SK-N-SH treated with all-trans-retinoic acid at 6 μM for 48 hours (cell line): ENCODE measurements around the gene NCAPD2.
"Not testable (repeated sequence)": the region's sequence is repeated elsewhere in the genome, so short reads cannot be mapped to it uniquely, and the experiment has no call there.

Experiments used
- ARNTL ChIP-seq: fragments of 450-650 bp; formaldehyde crosslinking; IDR thresholded peaks from 2 replicates; pipeline ENCODE4 v1.5.0; 2020; ENCODE audit warnings: low read depth, mild to moderate bottlenecking, moderate library complexity, borderline replicate concordance
- PATZ1 ChIP-seq: fragments of 250-450 bp; sonication (Bioruptor Pico); IDR thresholded peaks from 2 replicates; pipeline ENCODE4 v1.8.0; 2020; ENCODE audit warnings: mild to moderate bottlenecking, moderate library complexity, borderline replicate concordance
- POU6F1 ChIP-seq: fragments of 250-450 bp; sonication (Bioruptor Pico); IDR thresholded peaks from 2 replicates; pipeline ENCODE4 v1.8.0; 2021; ENCODE audit warnings: low read depth, mild to moderate bottlenecking, moderate library complexity, borderline replicate concordance
- RARB ChIP-seq: fragments of 250-450 bp; sonication (Bioruptor Pico); IDR thresholded peaks from 2 replicates; pipeline ENCODE4 v1.8.0; 2021; ENCODE audit warnings: mild to moderate bottlenecking, moderate library complexity
- TCF4 ChIP-seq: fragments of 250-450 bp; sonication (Bioruptor Pico); IDR thresholded peaks from 2 replicates; pipeline ENCODE4 v1.8.0; 2021; ENCODE audit warnings: mild to moderate bottlenecking, moderate library complexity, borderline replicate concordance
- ZC3H10 ChIP-seq: fragments of 250-450 bp; sonication (Bioruptor Pico); IDR thresholded peaks from 2 replicates; pipeline ENCODE4 v1.5.1; 2021; ENCODE audit warnings: mild to moderate bottlenecking, moderate library complexity
- ZFP3 ChIP-seq: fragments of 250-450 bp; sonication (Bioruptor Pico); IDR thresholded peaks from 2 replicates; pipeline ENCODE4 v1.5.0; 2020; ENCODE audit warnings: mild to moderate bottlenecking, moderate library complexity
- ZFP30 ChIP-seq: fragments of 450-650 bp; formaldehyde crosslinking; IDR thresholded peaks from 2 replicates; pipeline ENCODE4 v1.5.0; 2022; ENCODE audit warnings: mild to moderate bottlenecking, moderate library complexity
- ZNF565 ChIP-seq: fragments of 450-650 bp; formaldehyde crosslinking; conservative IDR thresholded peaks from 2 replicates; pipeline ENCODE4 v1.5.0; 2020; ENCODE audit warnings: low read depth, mild to moderate bottlenecking, moderate library complexity
- ZNF8 ChIP-seq: fragments of 450-650 bp; formaldehyde crosslinking; IDR thresholded peaks from 2 replicates; pipeline ENCODE4 v1.5.0; 2020; ENCODE audit warnings: mild to moderate bottlenecking, moderate library complexity

- not testable (repeated sequence) for TF ChIP-seq POU6F1 (CRISPR knock-in tag); ZNF8 (CRISPR knock-in tag); ZC3H10 (CRISPR knock-in tag); RARB; PATZ1; TCF4 (CRISPR knock-in tag); ZFP3 (CRISPR knock-in tag); ZFP30; ZNF565; ARNTL (CRISPR knock-in tag)
Measured at GRCh38 chr12:6490673-6491072, 3.2 kb upstream of the NCAPD2 start.
